Astrocyte (in vitro differentiated cells and primary cell): ENCODE data around the gene DHRS13. TPM values are rescaled to one million over a fixed set of nuclear protein-coding genes. Genes with fewer than 3 reads are reported as not detected.

Source experiments
- DNase-seq: peaks from one replicate; pipeline ENCODE4 v3.0.0-alpha.2; 2010; ENCODE audit warnings: low read depth
- FAIRE-seq: peaks from 2 replicates; lab custom pipeline; 2011; peaks lifted over from hg19 to GRCh38; lab: Jason Lieb, UNC
- H2AFZ ChIP-seq: 2 replicates; pipeline ENCODE4 v1.6.0; 2012; ENCODE audit warnings: low read depth, low read length, inconsistent platforms
- H3K27ac ChIP-seq: 2 replicates; pipeline ENCODE4 v1.5.1; 2011; ENCODE audit warnings: low read depth, low read length, inconsistent platforms
- H3K27me3 ChIP-seq: 2 replicates; pipeline ENCODE4 v1.6.0; 2011; ENCODE audit warnings: low read length, inconsistent platforms; ENCODE audit not compliant: insufficient read depth
- H3K36me3 ChIP-seq: 2 replicates; pipeline ENCODE4 v1.5.1; 2011; ENCODE audit warnings: low read length, inconsistent platforms; ENCODE audit not compliant: insufficient read depth
- H3K4me1 ChIP-seq: 2 replicates; pipeline ENCODE4 v1.5.1; 2011; ENCODE audit warnings: low read length, inconsistent platforms; ENCODE audit not compliant: insufficient read depth
- H3K4me2 ChIP-seq: 2 replicates; pipeline ENCODE4 v1.6.0; 2012; ENCODE audit warnings: low read length, inconsistent platforms
- H3K4me3 ChIP-seq: 2 replicates; pipeline ENCODE4 v1.5.1; 2011; ENCODE audit warnings: low read depth, mild to moderate bottlenecking, low read length, inconsistent platforms; ENCODE audit not compliant: insufficient read depth
- H3K79me2 ChIP-seq: 2 replicates; pipeline ENCODE4 v1.6.0; 2012; ENCODE audit warnings: mild to moderate bottlenecking, low read length, inconsistent platforms; ENCODE audit not compliant: insufficient read depth
- H3K9ac ChIP-seq: 2 replicates; pipeline ENCODE4 v1.6.0; 2012; ENCODE audit warnings: mild to moderate bottlenecking, low read length, inconsistent platforms
- H3K9me3 ChIP-seq: 2 replicates; pipeline ENCODE4 v1.5.1; 2012; ENCODE audit warnings: low read depth, mild to moderate bottlenecking, low read length, inconsistent platforms; ENCODE audit not compliant: insufficient read depth
- H4K20me1 ChIP-seq: 2 replicates; pipeline ENCODE4 v1.6.0; 2012; ENCODE audit warnings: low read length, inconsistent platforms; ENCODE audit not compliant: insufficient read depth
- H3K27ac Mint-ChIP-seq: one replicate; pipeline ENCODE4 v1.8.0; 2021; ENCODE audit warnings: mild to moderate bottlenecking, mixed read lengths; ENCODE audit not compliant: unreplicated experiment
- H3K27me3 Mint-ChIP-seq: one replicate; pipeline ENCODE4 v1.8.0; 2021; ENCODE audit warnings: low read depth, mixed read lengths; ENCODE audit not compliant: unreplicated experiment
- H3K36me3 Mint-ChIP-seq: one replicate; pipeline ENCODE4 v1.8.0; 2021; ENCODE audit warnings: low read depth, mixed read lengths; ENCODE audit not compliant: unreplicated experiment
- H3K4me1 Mint-ChIP-seq: one replicate; pipeline ENCODE4 v1.8.0; 2021; ENCODE audit warnings: low read depth, mixed read lengths; ENCODE audit not compliant: unreplicated experiment
- H3K4me3 Mint-ChIP-seq: one replicate; pipeline ENCODE4 v1.8.0; 2021; ENCODE audit warnings: mild to moderate bottlenecking, moderate library complexity, mixed read lengths; ENCODE audit not compliant: unreplicated experiment
- H3K9me3 Mint-ChIP-seq: one replicate; pipeline ENCODE4 v1.8.0; 2021; ENCODE audit warnings: mild to moderate bottlenecking, mixed read lengths; ENCODE audit not compliant: unreplicated experiment
- CTCF ChIP-seq: IDR thresholded peaks from 2 replicates; pipeline ENCODE4 v1.5.1; 2011; ENCODE audit warnings: low read depth, mild to moderate bottlenecking, inconsistent platforms, low read length, moderate library complexity; ENCODE audit not compliant: insufficient read depth
- EZH2 ChIP-seq: IDR thresholded peaks from 2 replicates; pipeline ENCODE4 v1.6.1; 2012; ENCODE audit warnings: mild to moderate bottlenecking, low read length, inconsistent platforms; ENCODE audit not compliant: insufficient read depth
- total RNA-seq: library from RNA; stranded (reverse); gene quantifications from 2 replicates; pipeline ENCODE4 v1.2.1, GENCODE V29; 2021

DHRS13 gene
- total RNA-seq, 1 donor from 2014 or later, result 4.3 TPM

GRCh38 chr17:28861393-28862203 lies 41.3 kb downstream of the DHRS13 start:
- H4K20me1 ChIP-seq, result no peaks in the 10 kb centered on the region
- TF ChIP-seq CTCF (no peak), EZH2 (no peak)
- H3K4me1 Mint-ChIP-seq, result peaks cover 3% of the 10 kb centered on the region
- H3K9ac ChIP-seq, result no peak overlapping the region
- H3K4me2 ChIP-seq, result no peak overlapping the region
- H3K27ac Mint-ChIP-seq, result no peak overlapping the region
- peaks cover 24% of the 10 kb centered on the region for H3K36me3 Mint-ChIP-seq
- no peaks in the 10 kb centered on the region for H3K9me3 Mint-ChIP-seq
- DNase-seq, result no peak
- H3K27ac ChIP-seq, result no peak overlapping the region
- no peaks in the 10 kb centered on the region for H3K27me3 Mint-ChIP-seq
- H3K4me1 ChIP-seq, result no peaks in the 10 kb centered on the region
- H3K9me3 ChIP-seq, result no peaks in the 10 kb centered on the region
- no peak for FAIRE-seq
- no peaks in the 10 kb centered on the region for H3K79me2 ChIP-seq
- no peak overlapping the region for H3K4me3 Mint-ChIP-seq
- no peak overlapping the region for H3K4me3 ChIP-seq
- H3K36me3 ChIP-seq, result peaks cover 12% of the 10 kb centered on the region
- H3K27me3 ChIP-seq, result no peaks in the 10 kb centered on the region
- H2AFZ ChIP-seq, result no peak overlapping the region

- Histone ChIP-seq H3K36me3 (peaks cover 14% of the 10 kb centered on the region), H4K20me1 (no peaks in the 10 kb centered on the region), H3K79me2 (peaks cover 11% of the 10 kb centered on the region), H3K4me3 (no peak overlapping the region), H2AFZ (no peak overlapping the region), H3K9me3 (no peaks in the 10 kb centered on the region), H3K9ac (no peak overlapping the region), H3K4me1 (peaks cover 4% of the 10 kb centered on the region), H3K27me3 (no peaks in the 10 kb centered on the region), H3K27ac (no peak overlapping the region), H3K4me2 (no peak overlapping the region)
- H3K4me1 Mint-ChIP-seq, result no peaks in the 10 kb centered on the region
- no peaks in the 10 kb centered on the region for H3K27me3 Mint-ChIP-seq
- H3K36me3 Mint-ChIP-seq, result peaks cover 28% of the 10 kb centered on the region
- no peak for FAIRE-seq
- no peak overlapping the region for H3K4me3 Mint-ChIP-seq
- no peak for DNase-seq
- TF ChIP-seq EZH2, result no peak
- no peak for TF ChIP-seq CTCF
- no peak overlapping the region for H3K27ac Mint-ChIP-seq
- no peaks in the 10 kb centered on the region for H3K9me3 Mint-ChIP-seq
Measured at GRCh38 chr17:28860363-28860808, 42.5 kb downstream of the DHRS13 start.

GRCh38 chr17:28858801-28859355 lies 44.0 kb downstream of the DHRS13 start:
- DNase-seq (no peak), FAIRE-seq (no peak)
- no peak overlapping the region for H3K27ac Mint-ChIP-seq
- H3K79me2 ChIP-seq, result peaks cover 17% of the 10 kb centered on the region
- no peaks in the 10 kb centered on the region for H3K4me1 Mint-ChIP-seq
- H3K36me3 ChIP-seq, result peaks cover 14% of the 10 kb centered on the region
- no peak overlapping the region for H3K4me2 ChIP-seq
- no peaks in the 10 kb centered on the region for H3K27me3 ChIP-seq
- H3K36me3 Mint-ChIP-seq, result peaks cover 25% of the 10 kb centered on the region
- no peak overlapping the region for H2AFZ ChIP-seq
- no peaks in the 10 kb centered on the region for H3K9me3 Mint-ChIP-seq
- no peak overlapping the region for H3K4me3 Mint-ChIP-seq
- no peak overlapping the region for H3K27ac ChIP-seq
- no peaks in the 10 kb centered on the region for H3K27me3 Mint-ChIP-seq
- peaks cover 5% of the 10 kb centered on the region for H3K4me1 ChIP-seq
- H3K9ac ChIP-seq, result no peak overlapping the region
- TF ChIP-seq CTCF (no peak), EZH2 (no peak)
- H3K9me3 ChIP-seq, result no peaks in the 10 kb centered on the region
- no peak overlapping the region for H3K4me3 ChIP-seq
- no peaks in the 10 kb centered on the region for H4K20me1 ChIP-seq
